ENCODE results near the gene RPA1.

- TF ChIP-seq CTCF (IDR thresholded peaks at IDR 0.05; ENCODE audit: low read depth, low read length) (no peak), POLR2A (IDR thresholded peaks at IDR 0.05; ENCODE audit: extremely low read depth, insufficient read length) (no peak), MYC (IDR thresholded peaks at IDR 0.05; ENCODE audit: low read depth, low read length) (no peak)
These were observed 102.2 kb downstream of the RPA1 start for GRCh38 chr17:1931844-1932579.

Measured in NB4 (cell line).